ENCODE data around the gene DOCK3.

- TF ChIP-seq CTCF (conservative IDR thresholded peaks at IDR 0.05; ENCODE audit: low read depth, low read length) (no peak), EZH2 (IDR thresholded peaks at IDR 0.05; ENCODE audit: low read length, unreplicated experiment) (no peak), EZH2phosphoT487 (IDR thresholded peaks at IDR 0.05; ENCODE audit: borderline replicate concordance, low read length) (no peak)
Measured at GRCh38 chr3:51031666-51032065, 356.9 kb downstream of the DOCK3 start.

Measured in PC-3 (cell line).